HG03196 (cell line): ENCODE measurements around the gene GNAL.
"Not testable (repeated sequence)": the region's sequence is repeated elsewhere in the genome, so short reads cannot be mapped to it uniquely, and the experiment has no call there.

Experiments used
- ATAC-seq: cut with Tn5 transposase; IDR thresholded peaks from one replicate; pipeline ENCODE4 v1.9.1; 2021; ENCODE audit not compliant: unreplicated experiment

Gene GNAL

DNA sequence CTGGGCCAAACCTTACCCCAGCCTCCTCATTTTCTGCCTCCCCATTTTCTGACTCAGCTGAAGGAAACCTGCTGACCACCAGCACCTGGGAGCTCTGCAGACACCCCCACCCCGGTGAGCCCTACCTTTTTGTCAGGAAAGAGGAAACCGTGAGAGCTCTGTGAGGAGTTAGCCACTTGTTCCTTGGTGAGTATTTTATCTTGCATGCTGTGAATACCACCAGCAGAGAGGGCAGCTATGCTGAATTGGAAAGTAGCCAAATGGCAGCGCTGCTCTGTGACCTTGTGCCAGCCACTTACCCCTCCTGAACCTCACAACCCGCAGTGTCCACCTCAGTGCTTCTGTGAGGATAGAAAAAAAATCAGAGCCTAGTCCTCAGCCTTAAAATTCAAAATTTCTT, 216.5 kb downstream of the GNAL start:
- no peak for ATAC-seq

DNA sequence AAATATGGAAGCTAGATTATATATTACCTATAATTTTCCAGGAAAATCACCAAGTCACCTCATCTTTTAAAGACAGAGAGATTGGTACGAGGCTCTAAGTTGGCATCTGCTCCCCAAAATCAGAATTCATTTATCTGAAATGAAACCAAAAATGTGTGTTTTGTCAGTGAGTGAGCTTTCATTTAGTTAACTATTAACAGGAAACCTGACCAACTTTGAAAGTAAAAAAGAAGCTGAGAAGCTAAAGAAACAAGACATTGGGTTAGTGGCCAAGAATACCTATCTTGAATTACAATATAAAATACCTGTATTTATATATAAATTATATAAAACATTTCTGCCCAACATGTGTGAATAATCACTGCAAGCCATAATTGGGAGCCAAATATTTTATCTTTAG, 217.1 kb downstream of the GNAL start:
- no peak for ATAC-seq

DNA sequence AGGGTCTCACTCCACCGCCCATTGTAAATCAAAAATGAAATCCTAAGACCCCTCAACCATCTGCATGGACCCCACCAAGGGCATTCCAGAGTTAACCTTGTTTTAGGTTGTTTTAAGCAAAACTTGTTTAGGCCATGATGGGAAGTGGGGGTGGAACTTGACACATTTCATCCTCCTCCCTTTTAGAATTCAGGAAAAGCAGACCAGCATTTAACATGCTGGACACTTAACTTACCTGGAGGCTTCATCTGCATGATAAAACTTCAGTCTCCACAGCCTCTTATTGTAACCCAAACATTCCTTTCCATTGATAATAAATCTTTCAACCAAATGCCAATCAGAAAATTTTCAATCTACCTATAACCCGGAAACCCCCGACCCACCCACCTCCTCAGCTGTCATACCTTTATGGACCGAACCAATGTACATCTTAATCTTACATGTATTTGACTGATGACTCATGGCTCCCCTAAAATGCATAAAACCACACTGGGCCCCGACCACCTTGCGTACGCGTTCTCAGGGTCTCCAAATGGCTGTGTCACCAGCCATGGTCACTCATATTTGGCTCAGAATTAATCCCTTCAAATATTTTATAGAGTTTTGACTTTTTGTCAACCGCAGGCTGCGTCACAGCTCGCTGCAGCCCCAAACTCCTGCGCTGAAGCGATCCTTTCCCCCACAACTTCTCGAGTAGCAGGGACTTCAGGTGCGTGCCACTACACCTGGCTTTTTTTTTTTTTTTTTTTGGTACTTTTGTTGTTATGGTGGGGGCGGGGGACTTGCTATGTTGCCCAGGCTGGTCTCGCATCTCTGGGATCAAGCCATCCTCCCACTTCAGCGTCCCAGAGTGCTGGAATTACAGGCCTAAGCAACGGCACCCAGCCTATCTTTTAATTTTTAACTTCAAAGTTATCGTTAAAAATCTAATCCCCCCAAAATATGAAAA, 218.1 kb downstream of the GNAL start:
- ATAC-seq = no peak

DNA sequence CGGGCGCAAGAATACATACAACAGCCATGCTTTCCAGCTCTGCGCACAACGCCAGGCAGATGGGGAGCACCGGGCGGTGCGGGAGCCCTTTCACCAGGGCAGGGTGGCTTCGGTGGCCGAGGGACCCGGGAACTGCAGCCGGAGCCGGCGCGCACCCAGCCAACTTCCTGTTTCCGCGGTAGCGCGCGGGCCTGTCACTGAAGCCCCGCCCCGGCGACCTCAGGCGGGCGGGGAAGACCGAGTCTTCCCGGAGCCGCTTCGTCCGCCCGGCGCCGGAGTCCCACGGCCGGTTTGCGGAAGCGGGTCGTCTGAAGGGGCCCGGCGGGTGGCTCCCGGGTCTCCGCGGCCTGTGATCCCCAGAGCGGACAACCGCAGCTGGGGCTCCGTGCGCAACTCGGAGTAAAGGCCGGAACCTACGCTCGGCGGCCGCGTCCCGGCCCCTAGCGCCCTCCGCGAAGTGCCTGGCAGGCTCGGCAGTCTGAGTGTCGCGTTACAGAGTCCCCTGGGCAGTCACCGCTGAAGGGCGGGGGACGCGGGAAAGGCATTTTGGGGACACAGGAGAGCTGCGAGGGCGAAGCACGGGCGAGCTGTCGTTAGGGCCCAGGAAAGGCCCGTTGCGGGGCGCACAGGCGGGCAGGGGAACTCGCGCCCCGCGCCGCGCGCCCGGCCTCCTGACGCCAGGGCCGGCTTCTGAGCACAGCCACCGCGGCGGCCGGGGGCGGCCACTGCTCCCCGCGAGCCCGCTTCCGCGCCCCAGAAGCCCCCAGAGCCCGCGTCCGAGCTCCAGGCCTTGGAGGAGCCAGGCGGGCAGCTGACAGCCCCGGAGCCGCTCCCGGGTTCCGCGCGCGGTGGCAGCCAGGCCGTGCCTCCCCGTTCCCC, 219.4 kb downstream of the GNAL start, which contains the start of gene MPPE1:
TSS of gene MPPE1 (minus strand) at position 136 of the 879 bp plus-strand sequence. CDS start 11,053 bp downstream, outside the sequence.
- peak; percentile 78 for ATAC-seq

DNA sequence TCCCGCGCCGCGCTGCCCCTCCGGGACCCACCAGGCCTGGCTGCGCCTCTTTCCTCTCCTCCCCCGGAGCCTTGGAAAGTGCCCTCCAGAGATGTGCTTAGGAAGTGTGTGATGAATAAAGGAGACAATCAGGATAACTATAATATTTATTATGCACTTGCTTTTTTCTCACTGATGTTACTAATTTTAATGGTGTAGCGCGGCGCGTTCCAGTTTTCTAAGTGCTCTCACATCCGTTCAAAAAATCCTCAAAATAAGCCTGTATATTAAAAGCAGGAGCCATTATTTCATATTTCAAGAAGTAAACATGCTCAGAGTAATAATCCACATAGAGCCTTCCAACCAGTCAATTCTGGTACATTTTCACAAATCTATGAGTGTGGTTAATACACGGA, 220.0 kb downstream of the GNAL start:
- no peak for ATAC-seq

DNA sequence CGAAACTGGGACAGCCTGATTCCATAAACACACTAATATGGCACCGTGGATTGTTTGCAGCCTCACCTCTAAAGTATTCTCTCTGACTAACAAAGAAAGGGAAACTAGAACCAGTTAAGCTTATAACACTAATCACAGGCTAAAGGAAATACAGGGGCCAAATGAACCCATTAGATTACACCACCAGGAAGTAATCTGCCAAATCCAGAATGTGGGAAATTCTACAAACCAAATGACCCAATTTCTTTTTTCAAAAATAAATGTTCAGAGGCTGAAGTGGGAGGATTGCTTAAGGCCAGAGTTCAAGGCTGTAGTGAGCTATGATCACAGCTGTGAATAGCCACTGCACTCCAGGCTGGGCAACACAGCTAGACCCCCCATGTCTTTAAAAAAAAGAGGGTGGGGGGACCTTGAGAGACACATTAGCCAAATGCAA, 220.5 kb downstream of the GNAL start:
- no peak for ATAC-seq

DNA sequence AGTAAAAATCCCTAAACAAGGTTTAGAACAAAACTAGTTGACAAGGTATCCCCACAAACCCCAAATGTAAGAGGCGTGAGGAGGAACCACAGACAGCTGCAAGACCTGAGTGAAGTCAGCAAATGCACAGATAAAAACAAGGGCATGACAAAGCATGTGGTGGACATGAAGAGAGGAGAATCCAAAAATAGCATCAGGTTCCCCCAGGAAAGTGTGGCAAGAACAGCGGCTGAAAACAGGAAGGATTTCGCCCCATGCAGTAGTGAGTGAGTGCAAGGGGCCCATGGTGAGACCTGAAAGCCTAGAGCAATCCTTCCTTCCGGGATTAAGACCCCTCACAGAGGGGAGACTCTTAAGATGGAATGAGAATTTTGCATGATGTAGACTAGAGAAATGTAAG, 227.8 kb downstream of the GNAL start:
- ATAC-seq = not testable (repeated sequence)

DNA sequence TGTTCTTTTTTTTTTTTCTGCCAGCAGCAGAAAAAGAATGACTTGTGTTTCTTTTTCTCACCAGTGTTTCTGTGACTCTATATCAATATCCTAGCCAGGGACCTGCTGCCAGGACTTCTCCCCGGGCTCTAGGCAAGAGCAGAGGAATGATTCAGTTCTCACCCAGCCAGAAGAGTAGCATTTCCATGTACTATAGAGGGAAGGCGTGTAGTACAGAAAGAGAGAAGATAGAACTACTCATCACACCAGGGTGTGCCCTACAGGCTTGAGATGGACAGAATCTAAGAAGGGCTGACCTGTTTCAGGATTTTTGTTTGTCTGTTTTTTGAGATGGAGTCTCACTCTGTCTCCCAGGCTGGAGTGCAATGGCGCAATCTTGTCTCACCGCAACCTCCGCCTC, 230.5 kb downstream of the GNAL start:
- not testable (repeated sequence) for ATAC-seq

DNA sequence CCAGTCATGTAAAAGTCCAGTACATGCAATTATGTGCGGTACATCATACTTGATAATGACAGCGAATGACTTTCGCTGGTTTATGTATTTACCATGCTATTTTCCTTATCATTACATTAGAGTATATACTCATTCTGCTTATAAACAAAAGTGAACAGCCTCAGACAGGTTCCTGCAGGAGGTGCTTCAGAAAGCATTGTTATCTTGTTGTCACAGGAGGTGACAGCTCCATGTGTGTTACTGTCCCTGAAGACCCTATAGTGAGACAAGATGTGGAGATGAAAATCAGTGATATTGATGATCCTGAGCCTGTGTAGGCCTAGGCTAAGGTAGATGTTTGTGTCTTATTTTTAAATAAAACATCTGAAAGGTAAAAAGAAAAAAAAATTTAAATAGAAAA, 234.4 kb downstream of the GNAL start:
- ATAC-seq = no peak

DNA sequence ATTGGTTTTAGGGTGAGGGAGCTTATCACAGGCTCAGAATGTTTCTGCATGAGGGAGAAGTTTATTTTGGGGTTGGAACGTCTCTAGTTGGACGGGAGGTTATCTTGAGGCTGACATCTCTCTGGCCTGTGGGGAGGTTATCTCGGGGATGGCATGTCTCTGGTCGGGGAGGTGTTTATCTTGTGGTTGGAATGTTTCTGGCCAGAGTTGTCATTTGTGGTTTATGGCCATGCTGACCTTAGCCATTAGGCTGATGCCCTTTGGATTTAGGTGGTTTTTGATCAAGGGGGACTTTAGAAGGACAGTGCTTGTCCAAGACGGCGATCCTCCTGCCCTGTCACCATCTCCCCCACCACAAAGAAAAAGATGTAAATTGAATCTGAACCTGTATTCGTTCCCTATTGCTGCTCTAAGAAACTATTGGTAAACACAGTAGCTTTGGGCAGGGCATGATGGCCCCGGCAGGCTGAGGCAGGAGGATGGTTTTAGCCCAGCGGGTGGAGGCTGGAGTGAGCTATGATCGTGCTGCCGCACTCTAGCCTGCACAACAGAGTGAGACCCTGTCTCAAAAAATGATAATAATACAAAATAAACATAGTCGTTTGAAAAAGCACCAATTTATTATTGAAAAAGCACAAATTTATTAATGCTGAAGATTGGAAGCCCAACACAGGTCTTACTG, 236.9 kb downstream of the GNAL start:
- no peak for ATAC-seq

DNA sequence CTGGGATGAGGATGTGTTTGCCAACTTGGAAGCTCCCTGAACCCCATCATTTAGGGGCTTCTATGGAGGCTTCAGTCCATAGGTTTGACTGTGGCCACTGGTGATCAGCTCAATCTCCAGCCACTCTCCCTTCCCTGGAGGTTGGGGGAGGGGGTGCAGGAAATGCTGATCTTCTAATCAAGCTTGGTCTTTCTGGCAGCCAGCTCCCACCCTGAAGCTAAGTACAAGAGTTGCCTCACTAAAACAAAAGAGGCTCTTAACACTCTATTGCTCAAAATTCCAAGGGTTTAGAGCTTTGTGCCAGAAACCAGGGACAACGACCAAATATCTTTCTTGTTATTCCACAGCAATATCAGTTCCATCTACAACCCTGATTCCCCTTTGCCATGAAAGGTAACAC, 238.4 kb downstream of the GNAL start:
- ATAC-seq = no peak

DNA sequence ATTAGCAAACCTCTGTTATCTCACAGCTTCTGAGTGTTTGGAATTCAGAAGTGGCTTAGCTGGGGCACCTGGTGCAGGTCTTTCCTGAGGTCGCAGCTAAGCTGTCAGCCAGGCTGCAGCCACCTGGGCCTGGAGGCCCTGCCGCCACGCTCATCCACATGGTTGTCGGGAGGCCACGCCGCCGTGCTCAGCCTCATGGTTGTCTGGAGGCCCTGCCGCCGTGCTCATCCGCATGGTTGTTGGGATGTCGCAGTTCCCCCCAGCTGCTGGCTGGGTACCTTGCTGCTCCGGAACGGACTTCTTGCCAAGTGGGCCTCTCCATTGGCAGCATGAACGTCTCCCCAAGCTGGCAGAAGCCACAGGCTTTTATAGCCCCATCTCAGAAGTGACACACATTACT, 243.3 kb downstream of the GNAL start:
- ATAC-seq = no peak
